ENCODE measurements around the gene ORMDL2. TPM values are rescaled to one million over a fixed set of nuclear protein-coding genes. Genes with fewer than 3 reads are reported as not detected.

The ORMDL2 gene
- total and polyA plus RNA-seq, 2 donors (not counting 3 experiments of a cell fraction or from before 2014, with no cell fraction given): 55.0 to 70.4 TPM

- no peak for DNase-seq (ENCODE audit: low read depth, low spot score)
- ChIA-PET CTCF (interaction anchor here (0.6 to 1.4 kb wide), 8 partner anchors 18 to 115 kb away, joined by 3 to 8 read pairs (median 4); no protein-coding TSS in a partner anchor), POLR2A (no interaction called here)
- BruUV-seq (replicated peaks): no TSS peak
- FAIRE-seq: no peak
- H3K4me3 ChIP-seq (replicated peaks in 1 of 3; ENCODE audit: insufficient read depth in 1 of 3, low read depth in 1 of 3, low read length in 3 of 3): no peak overlapping the region
- no peak overlapping the region for H3K4me2 ChIP-seq (ENCODE audit: insufficient read depth, low read length)
- peaks cover 14 to 20% of the 10 kb centered on the region in 2 experiments for H3K36me3 ChIP-seq (ENCODE audit: control insufficient read depth in 2 of 2, extremely low read depth in 1 of 2, insufficient read depth in 2 of 2, low read length in 2 of 2)
- dilution Hi-C loops (cut with MboI; ENCODE audit: extremely low pct_ligation_motif_present, low sequenced_read_pairs): no loop called here
- no peaks in the 10 kb centered on the region for H3K9me3 ChIP-seq (replicated peaks; ENCODE audit: control insufficient read depth, insufficient read depth, low read length)
- H2AFZ ChIP-seq (ENCODE audit: low read depth, low read length): no peak overlapping the region
- TF ChIP-seq FOS (IDR thresholded peaks at IDR 0.05; ENCODE audit: borderline replicate concordance, insufficient read depth, low read length) (no peak), EZH2 (IDR thresholded peaks at IDR 0.05; ENCODE audit: borderline replicate concordance, low read depth, low read length, severe bottlenecking) (no peak), POLR2A (IDR thresholded peaks at IDR 0.05; ENCODE audit: low read depth, low read length) (no peak), JUN (IDR thresholded peaks at IDR 0.05; ENCODE audit: borderline replicate concordance, insufficient read depth, insufficient read length, low read depth) (no peak), MAX (IDR thresholded peaks at IDR 0.05; ENCODE audit: insufficient read depth, insufficient read length) (no peak), POLR2AphosphoS5 (IDR thresholded peaks at IDR 0.05; ENCODE audit: insufficient read depth, low read depth, low read length) (no peak), CTCF (IDR thresholded peaks at IDR 0.05; ENCODE audit: extremely low read depth in 1 of 2, insufficient read depth in 1 of 2, low read depth in 1 of 2, low read length in 2 of 2) (no peak), MYC (IDR thresholded peaks at IDR 0.05; ENCODE audit: low read depth, low read length) (no peak), GATA2 (IDR thresholded peaks at IDR 0.05; ENCODE audit: insufficient read depth, insufficient read length, low read depth, low read length) (no peak)
- no peak overlapping the region for H3K27ac ChIP-seq (ENCODE audit: insufficient read depth, low read depth, low read length)
- H3K9ac ChIP-seq (replicated peaks; ENCODE audit: extremely low read depth, insufficient read depth, low read length): no peak overlapping the region
- H3K4me1 ChIP-seq (ENCODE audit: control insufficient read depth, extremely low read depth, insufficient read depth, low read length): peaks cover 21% of the 10 kb centered on the region
- H3K9me1 ChIP-seq (replicated peaks; ENCODE audit: control insufficient read depth, extremely low read depth, insufficient read depth, low read length): no peaks in the 10 kb centered on the region
- H3K27me3 ChIP-seq (ENCODE audit: control insufficient read depth in 2 of 2, insufficient read depth in 2 of 2, low read length in 2 of 2): no peaks in the 10 kb centered on the region
- intact Hi-C loops (cut with micrococcal nuclease): no loop called here
- no peaks in the 10 kb centered on the region for H4K20me1 ChIP-seq (replicated peaks; ENCODE audit: control insufficient read depth, extremely low read depth, insufficient read depth, low read length)
- H3K79me2 ChIP-seq (ENCODE audit: control insufficient read depth, insufficient read depth, low read length): peaks cover 36% of the 10 kb centered on the region
These were observed 6.9 kb downstream of the ORMDL2 start for GRCh38 chr12:55824726-55825125.
